Right ventricle myocardium inferior (tissue), 1 donor: Measurements from ENCODE around the gene SS18. TPM values are rescaled to one million over a fixed set of nuclear protein-coding genes. Genes with fewer than 3 reads are reported as not detected.

ENCODE experiments used
- ATAC-seq: fragments of 200-7000 bp; cut with Tn5 transposase; one replicate; pipeline ENCODE4 v1.9.1; 2020; ENCODE audit warnings: mild to moderate bottlenecking, moderate library complexity
- DNase-seq: peaks from one replicate; pipeline ENCODE4 v3.0.0; 2021; ENCODE audit errors: missing footprints
- intact Hi-C: fragments of 100-400 bp; cut with DNase I; formaldehyde crosslinking; loops from one replicate; pipeline ENCODE4 v1.11.0; 2022
- total RNA-seq: library from RNA; stranded (reverse); fragmentation: NEBNext Ultra II Directional; extraction: Animal tissue kit (Norgen Biotek cat#: 25700); gene quantifications from one replicate; pipeline ENCODE4 v1.2.1, GENCODE V29; 2021
- donor health status: DM: no; HTN: yes; CAD: no; lungs with severe emphysema.

Gene SS18
- total RNA-seq, 1 donor from 2014 or later: 27.2 TPM

DNA sequence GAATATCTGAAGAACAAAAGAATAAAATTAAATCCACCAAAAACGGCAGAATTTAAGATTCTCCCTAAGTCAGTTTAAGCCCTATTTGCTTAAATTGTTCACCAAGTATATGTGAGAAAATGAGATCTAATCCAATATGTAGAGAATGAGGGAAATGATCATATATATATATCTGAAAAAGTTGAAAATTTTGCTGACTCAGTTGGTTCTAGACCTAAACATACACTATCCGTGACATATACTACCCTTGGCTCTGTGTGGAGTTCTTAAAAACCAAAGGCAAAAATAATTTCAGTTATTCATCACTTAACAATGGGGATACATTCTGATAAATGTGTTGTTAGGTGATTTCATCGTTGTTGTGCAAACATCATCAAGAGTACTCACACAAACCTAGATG lies 7.3 kb downstream of the SS18 start:
- ATAC-seq (no peak), DNase-seq (no peak)
- intact Hi-C loops: loop anchor here (10.0 kb wide), 1 partner anchor 48 kb away; no protein-coding TSS in a partner anchor

DNA sequence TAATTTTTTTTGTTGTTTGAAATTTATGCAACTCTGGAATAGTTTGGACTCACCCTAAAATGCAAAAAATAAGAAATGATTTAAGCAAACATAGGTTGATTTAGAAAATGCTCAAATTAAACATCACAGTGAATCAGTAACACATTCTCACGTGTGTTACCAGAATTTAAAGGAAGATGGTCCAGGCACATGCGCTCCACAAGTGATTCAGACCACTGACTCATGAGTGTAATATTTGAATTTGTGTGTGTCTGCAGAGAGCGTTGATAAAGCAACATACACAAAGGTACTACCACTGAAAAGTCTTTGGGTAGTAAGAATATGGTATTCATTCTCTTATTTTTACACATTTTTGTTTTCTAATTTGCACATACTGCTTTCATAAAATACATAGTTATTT lies 7.9 kb downstream of the SS18 start:
- ATAC-seq (no peak), DNase-seq (no peak)
- intact Hi-C loops: loop anchor here (10.0 kb wide), 1 partner anchor 48 kb away; no protein-coding TSS in a partner anchor

DNA sequence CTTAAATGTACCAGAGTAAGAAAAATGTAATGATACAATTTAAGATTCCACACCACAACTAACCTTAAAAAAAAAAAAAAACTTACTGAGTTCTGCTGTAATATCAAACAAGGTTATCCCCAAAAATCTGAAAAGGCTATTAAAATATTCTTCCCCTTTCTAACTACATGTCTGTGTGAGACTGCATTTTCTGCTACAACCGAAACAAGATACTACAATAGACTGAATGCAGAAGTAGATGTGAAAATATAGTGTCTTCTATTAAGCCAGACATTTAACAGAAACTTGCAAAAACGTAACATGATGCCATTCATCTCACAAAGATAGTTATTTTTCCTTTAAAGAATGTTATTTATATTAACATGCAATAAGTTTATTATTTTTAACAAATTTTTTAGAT lies 16.2 kb downstream of the SS18 start:
- no peak for DNase-seq
- ATAC-seq: no peak
- intact Hi-C loops: no loop called here

DNA sequence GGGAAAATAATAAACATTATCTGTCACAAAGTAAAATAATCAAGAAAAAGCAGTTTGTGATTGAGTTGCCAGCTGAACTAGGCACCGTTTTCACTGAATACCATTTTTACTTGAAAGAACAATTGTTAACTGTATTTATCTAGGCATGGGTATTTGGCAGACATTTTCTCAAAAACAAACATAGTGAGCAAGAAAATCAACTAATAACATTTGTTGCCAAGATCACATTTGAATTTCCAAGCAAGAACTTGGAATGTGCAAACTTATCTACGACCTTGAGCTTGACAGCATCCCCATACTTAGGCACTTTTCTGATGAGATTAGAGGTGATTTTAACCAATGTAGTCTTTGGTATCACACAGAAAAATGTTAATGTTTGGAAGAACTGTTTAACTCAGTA lies 16.7 kb downstream of the SS18 start:
- DNase-seq: no peak
- intact Hi-C loops: no loop called here
- ATAC-seq: no peak

DNA sequence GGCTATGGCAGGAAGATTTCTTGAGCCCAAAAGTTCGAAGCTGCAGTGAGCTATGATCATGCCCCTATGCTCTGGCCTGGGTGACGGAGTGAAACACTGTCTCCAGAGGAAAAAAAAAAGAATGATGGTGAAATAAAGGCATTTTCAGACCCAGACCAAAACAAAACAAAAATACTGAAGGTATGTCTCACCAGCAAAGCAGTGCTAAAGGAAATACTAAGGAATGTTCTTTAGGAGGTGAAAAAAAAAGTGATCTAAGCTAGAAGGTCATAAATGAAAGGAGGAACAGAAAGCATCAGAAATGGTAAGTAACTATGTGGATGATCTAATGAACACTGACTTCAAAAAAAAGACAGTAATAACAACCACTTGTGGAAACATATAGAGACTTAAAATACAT lies 18.7 kb downstream of the SS18 start:
- no peak for DNase-seq
- no peak for ATAC-seq
- intact Hi-C loops: no loop called here

DNA sequence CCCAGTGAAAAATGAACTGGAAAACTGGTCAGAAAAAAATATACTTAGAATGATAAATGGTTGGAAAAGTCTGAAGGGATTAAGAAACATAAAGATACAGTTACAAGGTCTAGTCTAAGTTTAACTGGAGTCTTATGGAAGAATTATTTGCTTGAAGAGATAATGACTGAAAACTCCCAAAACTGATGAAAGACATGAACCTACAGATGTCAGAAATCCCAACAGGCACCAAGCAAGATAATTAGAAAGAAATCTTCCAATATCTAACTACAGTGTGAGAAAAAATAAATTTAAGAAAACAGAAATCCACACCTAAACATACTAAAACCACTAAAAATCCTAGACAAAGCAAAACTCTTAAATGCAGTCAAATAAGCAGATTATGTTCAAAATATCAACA lies 19.4 kb downstream of the SS18 start:
- intact Hi-C loops: no loop called here
- DNase-seq (no peak), ATAC-seq (no peak)

DNA sequence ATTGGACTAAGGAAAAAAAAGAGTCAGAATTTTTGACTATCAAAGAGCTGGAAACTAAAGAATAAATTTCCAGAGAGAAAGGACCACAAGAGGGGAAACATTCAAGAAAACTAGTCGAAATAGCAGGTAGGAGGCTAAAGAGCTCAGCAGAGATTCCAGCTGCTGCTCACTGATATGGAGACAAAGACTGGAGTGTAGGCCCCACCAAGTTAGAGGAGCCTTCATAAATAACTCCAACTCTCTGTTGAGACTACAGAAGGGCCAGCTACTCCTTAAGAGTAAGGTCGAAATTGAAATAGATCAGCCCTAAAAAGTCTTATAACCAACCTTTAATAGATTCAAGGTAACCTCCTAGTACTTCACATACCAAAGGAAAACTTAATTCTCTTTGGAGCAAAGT lies 31.1 kb downstream of the SS18 start:
- DNase-seq (no peak), ATAC-seq (no peak)
- intact Hi-C loops: no loop called here

DNA sequence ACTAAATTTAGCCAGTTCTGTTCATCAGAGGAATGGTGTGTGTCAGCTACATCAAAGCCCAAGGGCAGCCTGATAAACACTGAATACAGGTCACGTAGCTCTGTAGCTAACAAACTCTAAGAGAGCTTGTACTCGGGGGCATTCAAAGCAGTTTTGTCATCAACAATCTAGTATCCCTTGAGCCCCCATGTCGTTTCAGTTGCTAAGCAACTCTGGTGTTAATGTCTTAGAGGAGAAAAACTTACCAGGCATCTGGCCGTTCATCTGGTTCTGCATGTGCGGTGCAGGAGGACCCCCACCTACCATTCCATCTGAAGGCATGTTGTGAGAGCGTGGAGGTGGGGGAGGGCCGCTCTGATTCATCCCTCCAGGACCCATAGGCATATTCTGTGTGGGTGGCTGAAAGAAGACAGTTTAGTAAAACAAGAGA lies 33.1 kb downstream of the SS18 start:
- DNase-seq: no peak
- peak; percentile 86 for ATAC-seq
- intact Hi-C loops: no loop called here

DNA sequence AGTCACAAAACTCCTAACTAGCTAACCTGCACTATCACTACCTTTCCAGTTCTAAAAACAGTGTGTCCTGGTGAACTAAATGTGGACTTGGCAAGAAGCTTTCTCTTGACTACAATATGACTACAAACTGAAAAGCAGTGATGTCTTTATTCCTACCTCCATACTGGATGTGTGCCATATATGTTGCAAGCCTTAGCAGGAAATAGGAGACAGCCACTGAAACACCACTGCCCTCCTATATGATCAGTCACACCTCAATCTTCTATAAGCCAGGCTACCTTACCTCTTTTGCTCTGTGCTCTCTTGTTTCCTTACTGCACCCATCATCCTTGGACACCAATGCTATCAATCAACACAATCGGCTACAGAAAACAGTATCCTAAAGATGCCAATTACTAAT lies 34.1 kb downstream of the SS18 start:
- no peak for DNase-seq
- ATAC-seq: peak; percentile 31
- intact Hi-C loops: no loop called here

DNA sequence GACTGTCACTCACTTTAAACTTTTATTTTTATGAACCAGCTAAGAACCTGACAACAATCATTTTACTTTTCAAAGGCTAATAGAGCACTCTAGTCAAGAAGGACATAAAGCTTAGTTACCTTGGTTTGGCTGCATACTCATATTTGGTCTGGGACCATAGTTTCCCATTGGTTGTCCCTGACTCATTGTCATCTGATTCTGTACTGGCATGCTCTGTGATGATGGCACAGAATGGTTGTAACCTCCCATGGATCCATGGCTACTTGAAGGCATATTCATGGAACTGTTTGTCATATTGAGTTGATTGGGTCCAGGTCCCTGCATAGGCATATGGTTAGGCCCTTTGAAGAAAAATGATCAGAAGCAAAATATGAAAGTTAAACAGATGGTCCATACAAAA lies 37.9 kb downstream of the SS18 start:
- ATAC-seq: no peak
- DNase-seq: no peak

DNA sequence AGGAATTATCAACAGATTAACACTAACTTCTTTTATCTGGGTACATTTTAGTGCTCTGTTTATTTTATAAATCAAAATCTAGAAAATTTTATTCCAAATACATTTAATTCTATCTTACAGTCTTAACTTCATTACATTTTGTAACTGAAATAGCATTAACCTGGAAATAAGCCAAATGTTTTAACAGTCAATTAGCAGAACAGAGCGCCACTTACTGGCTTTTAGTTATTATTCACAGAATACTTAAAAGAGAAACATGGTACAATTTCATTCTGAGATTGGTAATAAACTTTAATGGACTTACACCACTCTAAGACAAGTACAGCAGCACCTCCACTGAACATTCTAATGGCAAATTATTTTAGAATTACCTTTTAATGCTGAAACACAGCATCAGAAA lies 38.6 kb downstream of the SS18 start:
- no peak for DNase-seq

More for the DNA sequence above, 37.9 kb downstream of the SS18 start:
- intact Hi-C loops: no loop called here

DNA sequence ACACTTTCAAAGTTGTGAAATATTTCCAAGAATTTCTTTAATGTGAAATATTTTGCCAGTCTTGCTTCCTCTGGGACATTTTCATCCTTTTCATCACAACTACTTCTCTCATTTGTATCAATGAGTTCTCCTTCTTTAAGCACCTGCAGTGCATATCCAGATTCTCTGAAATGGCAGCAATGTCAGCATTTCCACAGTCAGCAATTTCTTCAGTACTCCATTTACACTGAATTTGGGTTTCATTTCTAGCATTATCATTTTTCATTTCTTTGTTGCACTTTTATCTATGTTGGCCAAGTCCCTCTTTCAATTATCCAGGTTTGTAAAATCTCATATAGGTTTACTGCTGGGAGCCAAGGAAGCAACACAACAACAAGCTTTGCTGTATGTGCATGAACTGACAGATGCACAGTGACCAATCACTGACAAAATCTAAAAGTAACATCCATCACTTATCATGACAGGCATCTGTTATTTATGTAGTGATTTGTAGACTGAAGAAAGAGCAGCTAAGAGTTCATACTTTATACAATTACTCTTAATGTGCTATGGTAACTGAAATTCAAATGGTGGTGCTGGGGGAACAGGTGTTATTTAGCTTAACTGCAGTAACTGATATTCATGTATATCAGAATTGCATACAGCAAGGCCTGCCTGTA lies 43.9 kb downstream of the SS18 start:
- ATAC-seq (no peak), DNase-seq (no peak)
- intact Hi-C loops: no loop called here

More for the DNA sequence above, 38.6 kb downstream of the SS18 start:
- ATAC-seq: no peak
- intact Hi-C loops: no loop called here

DNA sequence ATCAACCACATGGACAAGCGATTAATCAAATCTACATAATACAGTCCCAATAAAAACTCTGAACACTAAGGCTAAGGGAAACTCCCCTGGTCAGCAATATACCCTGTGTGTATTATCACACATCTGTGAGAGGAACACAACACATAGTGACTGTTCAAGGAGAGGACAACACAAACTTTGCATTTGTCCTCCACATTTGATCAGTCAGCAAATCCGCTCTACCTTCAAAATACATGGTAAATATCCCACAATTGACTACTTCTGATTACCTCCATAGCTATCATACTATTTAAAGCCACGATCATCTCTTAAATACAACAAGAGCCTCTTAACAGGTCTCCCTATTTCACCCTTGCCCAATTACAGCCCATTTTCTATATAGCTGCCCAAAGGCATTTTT lies 45.6 kb downstream of the SS18 start:
- ATAC-seq: no peak
- DNase-seq: no peak
- intact Hi-C loops: no loop called here

DNA sequence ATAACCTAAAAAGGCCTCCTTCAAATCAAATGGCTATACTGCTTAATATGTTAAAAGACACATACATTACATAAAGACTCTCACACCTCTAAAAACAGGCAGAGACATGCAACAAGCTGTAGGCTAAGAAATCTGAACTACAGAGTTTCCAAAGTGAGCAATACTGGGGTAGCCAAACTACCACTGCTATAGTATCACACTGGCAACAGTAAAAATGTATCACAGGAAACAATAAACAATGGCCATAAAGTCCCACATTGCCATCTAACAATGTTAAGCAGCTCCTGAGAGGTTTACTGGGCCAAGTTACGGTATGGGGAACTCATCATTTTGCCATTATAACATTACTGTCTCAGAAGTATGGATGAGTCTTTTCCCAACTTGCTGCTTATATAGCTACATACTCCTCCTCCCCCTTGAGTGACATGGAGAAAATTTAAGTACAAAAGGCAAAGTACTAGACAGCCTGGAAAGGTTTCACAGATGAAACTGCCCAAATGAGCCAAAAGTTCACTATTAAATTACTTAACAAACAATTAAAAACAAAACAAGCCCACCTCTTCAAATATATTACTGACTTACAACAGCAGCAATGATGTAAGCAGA lies 50.3 kb downstream of the SS18 start:
- DNase-seq: no peak
- intact Hi-C loops: no loop called here
- ATAC-seq: no peak

DNA sequence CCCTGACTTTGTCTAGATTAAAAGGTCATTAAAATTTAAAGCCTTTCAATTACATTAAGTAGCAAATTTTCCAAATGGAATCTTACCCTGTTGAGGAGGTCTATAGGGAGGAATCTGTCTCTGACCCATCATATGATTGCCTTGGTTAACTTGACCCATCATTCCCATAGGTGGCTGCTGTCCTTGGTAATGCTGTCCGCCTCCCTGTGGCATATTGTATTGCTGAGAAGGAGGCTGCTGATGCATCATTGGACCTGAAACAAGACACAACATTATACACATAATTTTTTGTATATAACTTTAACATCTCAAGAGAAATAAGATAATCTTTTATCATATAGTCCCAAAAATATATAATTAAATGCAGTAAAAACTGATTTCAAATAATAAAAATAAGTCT lies 51.2 kb downstream of the SS18 start:
- DNase-seq: no peak
- intact Hi-C loops: loop anchor here (10.0 kb wide), 1 partner anchor 46 kb away; no protein-coding TSS in a partner anchor

DNA sequence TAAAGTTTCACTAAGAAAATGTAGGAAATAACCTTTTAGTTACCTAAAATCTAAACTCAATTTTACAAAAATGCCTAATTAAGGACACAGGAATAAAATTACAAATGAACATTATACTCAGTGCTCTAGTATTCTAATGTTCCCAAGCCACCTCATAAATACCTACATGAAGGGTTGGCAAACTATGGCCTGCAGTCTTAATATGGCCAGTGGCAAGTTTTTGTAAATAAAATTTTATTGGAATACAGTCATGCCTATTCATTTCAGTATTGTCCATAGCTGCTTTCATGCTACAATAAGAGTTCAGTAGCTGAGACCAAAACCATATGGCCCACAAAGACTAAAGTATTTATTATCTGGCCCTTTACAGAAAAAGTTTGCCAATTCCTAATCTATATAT lies 53.8 kb downstream of the SS18 start:
- no peak for DNase-seq
- no peak for ATAC-seq
- intact Hi-C loops: loop anchor here (10.0 kb wide), 1 partner anchor 48 kb away; no protein-coding TSS in a partner anchor

More for the DNA sequence above, 51.2 kb downstream of the SS18 start:
- ATAC-seq: no peak

DNA sequence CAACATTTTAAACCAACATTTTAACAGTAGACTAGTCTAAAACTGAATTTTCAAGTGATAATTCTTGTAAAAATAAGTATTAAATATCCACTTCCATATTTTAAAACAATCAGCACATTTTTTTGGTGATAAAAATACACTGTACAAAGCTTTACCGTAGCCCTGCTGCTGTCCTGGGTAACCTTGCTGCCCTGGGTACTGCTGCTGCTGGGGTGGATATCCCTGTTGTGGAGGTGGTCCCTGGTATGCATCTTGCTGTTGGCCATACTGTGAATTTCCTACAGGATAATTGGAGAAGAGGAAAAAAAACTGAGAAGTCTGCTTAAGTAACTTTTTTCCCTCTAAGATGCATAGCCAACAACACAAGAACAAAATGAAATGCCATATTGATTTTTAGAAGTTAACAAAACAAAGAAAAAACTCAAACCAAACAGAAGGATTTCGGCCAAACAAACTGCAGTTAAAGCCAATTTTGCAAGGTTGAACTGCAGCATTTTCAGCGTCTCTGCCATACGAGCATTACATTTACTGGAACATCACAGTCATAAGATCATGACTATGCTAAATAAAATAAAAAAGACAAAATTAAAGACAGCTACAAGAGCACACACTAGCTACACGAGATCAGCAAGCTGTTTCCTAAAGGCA lies 55.4 kb downstream of the SS18 start:
- intact Hi-C loops: loop anchor here (10.0 kb wide), 1 partner anchor 50 kb away; no protein-coding TSS in a partner anchor
- no peak for ATAC-seq
- no peak for DNase-seq

DNA sequence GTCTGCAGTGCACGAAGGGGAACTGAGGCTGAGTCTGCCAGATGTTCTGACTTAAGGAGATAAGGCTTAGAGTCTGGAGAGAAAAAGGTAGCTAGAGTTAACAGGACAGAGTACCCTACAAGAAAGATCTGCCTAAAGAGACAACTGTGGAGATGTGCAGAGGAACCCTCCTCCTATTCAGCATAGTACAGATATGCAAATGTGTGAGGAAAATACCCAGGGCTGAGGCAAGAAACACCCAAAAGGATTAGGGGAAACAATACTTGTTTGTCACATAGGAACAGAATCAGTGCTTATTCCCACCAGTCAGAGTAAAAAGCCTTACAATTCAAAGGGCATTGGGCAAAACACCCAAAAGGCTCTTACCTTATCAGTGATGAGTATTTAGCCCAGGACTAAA lies 67.8 kb downstream of the SS18 start:
- DNase-seq (no peak), ATAC-seq (no peak)
- intact Hi-C loops: loop anchor here (10.0 kb wide), 1 partner anchor 202 kb away; the partner anchor contains the start of gene TAF4B

DNA sequence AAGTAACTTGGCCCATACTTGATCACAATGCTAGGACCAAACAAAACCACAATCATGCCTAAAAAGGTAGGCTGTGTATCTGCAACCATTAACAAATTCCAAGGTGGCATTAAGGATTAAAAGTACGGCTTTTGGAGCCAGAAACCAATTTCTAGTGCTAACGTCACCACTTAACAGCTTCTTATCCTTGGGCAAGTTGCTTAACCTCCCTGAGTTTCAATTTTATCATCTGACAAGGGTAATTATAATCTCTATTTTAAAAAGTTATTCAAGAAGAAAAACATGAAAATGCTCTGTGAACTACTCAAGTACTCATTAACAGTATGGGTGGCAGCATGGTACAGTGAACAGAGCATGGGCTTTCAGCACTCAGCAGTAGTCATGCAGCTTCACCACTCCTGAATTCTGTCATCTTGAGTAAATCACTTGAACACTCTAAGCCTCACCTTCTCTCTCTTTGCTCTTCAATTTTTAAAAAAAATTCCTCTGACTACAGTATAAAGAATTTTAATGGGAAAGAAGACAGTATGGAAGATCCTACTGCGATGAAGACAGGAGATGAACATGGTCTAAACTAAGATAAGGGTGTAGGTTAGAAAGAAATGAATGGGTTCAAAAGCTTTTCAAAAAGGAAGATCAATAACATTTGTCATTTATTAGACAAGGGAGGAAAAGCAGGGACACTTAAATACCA lies 69.2 kb downstream of the SS18 start:
- intact Hi-C loops: loop anchor here (10.0 kb wide), 1 partner anchor 204 kb away; the partner anchor contains the start of gene TAF4B
- no peak for DNase-seq
- ATAC-seq: no peak
